Central memory CD4-positive, alpha-beta T cell (primary cell): Measurements from ENCODE around the gene TPRG1.

Experiments
- DNase-seq: peaks from one replicate; pipeline ENCODE4 v3.0.0; 2022

TPRG1 gene

DNA sequence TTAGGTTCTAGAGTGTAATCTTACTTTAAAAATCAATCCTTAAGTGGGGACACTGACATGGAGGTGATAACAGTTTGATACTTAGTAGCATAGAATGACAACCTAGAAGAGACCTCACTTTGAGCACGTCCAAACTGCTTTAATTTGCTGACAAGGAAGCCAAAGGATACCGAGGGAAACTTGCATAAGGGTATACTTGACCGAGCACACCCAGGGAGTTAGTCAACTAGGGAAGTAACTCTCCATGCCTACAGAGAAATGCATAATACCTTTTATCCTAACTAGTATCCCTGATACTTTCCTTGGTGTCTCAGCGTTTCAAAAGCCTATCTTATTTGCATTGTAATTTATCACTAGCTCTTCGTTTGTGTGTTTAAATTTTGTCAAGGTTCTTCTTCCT lies 5.5 kb upstream of the TPRG1 start:
- no peak for DNase-seq

GRCh38 chr3:189167027-189167766 lies 4.6 kb upstream of the TPRG1 start:
- DNase-seq: no peak

DNA sequence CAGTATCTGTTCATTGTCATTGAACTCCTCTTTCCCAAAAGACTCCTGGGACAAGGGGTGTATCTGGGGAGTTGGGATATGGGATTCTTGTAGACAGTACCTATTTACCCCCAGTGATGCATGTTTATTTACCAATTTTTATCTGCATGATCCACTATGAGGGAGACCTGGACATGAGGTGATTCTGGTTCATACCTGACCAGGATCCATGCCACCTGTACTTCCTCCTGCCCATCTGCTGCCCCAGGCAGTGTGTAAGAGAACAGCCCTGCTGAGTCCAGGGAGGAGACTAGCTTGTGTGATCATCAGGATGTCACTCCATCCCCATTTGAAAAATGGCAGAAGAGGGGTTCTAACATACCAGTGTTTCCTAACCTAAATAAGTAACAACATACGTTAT lies 3.1 kb upstream of the TPRG1 start:
- no peak for DNase-seq

GRCh38 chr3:189169728-189170127 lies 2.0 kb upstream of the TPRG1 start:
- DNase-seq: no peak

DNA sequence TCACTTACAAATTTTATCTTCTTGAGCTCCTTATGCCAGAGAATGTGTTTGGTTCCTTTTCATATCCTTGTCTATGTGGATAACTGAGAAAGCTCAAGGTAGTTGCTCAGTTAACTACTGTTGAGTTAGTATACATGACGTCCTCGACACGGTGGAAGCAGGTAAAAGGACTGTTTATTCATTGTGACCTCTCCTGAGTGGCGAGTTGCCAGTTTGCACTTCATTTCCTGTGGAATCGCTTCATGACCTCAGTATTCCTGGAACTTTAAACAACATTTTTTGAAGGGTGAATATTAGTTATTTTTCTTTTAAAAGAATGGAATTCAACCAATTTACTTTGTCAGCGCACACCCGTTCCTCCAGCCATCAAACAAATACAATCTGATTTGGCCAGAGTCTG lies 1.2 kb upstream of the TPRG1 start:
- no peak for DNase-seq

- no peak for DNase-seq
Observed at GRCh38 chr3:189172668-189173419, 1.1 kb downstream of the TPRG1 start.

DNA sequence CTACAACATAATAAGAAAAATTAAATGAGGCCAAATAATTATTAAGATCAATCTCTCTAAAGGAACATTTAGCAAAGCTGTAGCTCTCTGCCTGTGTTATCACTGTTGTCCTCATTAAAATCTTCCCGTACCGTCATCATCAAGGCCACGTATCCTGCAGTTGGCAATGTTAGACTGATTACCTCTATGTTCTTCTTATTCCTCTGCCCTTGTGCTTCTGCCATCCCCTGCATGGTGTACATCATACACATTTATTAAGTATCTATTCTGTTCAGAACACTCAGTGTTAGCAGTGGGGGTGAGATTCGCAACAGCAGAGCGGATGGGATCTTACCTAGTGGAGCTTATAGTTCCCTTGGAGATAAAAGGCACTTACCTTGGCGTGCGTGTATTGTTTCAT lies 12.8 kb downstream of the TPRG1 start:
- no peak for DNase-seq

- no peak for DNase-seq
Observed at GRCh38 chr3:189186101-189186500, 14.3 kb downstream of the TPRG1 start.

DNA sequence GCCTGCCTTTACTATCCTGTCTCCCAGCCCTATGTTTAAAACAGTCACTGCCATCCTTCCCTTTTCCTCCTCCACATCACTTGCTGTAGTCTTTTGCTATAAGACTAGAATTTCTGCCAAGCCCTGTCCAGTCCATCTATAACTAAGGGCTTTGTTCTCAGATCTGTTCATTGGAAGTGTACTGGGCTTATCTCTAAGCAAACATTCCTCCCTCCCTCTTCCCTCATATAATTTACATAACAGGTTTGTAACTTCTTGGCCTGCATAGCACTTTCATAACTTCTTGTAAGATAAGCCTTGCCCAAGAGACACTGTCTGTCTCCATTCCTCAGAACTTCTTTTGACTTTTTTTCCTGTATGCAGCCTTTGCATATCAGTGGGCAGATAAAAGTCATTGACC lies 16.7 kb downstream of the TPRG1 start:
- DNase-seq: no peak

DNA sequence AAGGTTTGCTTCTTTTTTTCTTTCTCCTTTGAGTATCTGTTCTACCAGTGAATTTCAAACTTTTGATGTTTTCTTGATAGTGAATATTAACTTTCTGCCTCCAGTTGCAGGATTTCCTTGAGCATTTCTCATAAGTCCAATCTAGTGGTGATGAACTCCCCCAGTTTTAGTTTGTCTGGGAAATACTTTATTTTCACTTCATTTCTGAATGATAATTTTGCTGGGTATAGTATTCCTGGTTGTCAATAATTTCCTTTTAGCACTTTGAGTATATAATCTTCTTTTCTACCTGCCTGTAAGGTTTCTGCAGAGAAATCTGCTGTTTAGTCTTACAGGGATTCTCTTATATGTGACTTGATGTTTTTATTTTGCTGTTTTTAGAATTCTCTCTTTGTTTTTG lies 21.0 kb downstream of the TPRG1 start:
- DNase-seq: no peak

GRCh38 chr3:189195302-189195701 lies 23.5 kb downstream of the TPRG1 start:
- no peak for DNase-seq

- DNase-seq: no peak
Observed at GRCh38 chr3:189202106-189202505, 30.3 kb downstream of the TPRG1 start.

GRCh38 chr3:189202583-189202982 lies 30.8 kb downstream of the TPRG1 start:
- no peak for DNase-seq

- no peak for DNase-seq
Observed at GRCh38 chr3:189204167-189204866, 32.5 kb downstream of the TPRG1 start.

DNA sequence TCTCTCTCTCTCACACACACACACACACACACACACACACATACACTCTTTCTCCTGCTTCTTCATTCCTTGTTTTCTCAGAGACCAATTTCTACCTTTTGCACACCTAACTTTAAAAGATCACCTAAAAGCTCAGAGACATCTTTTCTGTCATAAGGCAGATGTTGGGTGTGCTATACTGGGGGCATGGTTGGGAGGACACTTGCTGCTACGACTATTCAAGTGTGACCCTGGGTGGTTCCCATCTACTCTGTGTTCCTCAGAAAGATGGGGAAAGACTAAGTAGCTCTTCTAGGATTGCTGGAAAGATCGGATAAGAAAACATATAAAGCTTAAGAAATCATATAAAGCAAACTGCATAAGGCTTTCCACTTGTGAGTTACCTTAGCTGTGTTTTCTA lies 33.2 kb downstream of the TPRG1 start:
- no peak for DNase-seq

- no peak for DNase-seq
Observed at GRCh38 chr3:189210251-189210770, 38.5 kb downstream of the TPRG1 start.

- DNase-seq: no peak
Observed at GRCh38 chr3:189212681-189213080, 40.9 kb downstream of the TPRG1 start.

- no peak for DNase-seq
Observed at GRCh38 chr3:189214651-189215050, 42.9 kb downstream of the TPRG1 start.

DNA sequence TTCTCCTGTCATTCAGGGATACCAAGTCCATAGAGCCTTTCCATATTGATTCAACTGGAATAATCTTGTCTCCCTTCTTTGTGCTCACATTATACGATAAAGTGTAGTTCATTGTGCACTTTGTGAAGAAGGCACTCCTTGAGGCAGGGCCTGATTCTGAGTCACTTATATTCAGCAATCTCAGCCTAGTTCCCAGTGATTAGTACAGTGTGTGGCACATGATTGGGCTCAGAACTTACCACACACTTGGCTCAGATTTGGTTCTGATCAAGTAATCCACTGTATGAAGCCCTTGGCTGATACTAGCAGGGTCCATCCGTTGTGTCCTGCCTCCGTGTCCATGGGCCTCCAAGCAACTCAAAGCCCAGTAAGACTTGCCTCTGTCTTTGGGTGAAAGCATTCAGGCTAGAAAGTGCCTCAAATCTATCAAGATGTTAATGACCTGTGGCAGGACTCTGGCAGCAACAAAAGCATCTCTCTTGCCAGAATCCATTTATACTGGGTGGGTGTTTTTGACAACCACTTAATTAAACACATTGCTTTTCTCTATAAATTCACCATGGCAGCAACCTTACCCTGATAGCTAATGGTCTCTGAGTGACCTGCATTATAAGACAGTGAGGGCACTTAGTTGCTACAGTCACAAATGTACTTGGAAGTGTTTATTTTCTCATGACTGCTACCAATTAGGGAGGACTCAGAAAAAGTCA lies 51.3 kb downstream of the TPRG1 start:
- DNase-seq: no peak

DNA sequence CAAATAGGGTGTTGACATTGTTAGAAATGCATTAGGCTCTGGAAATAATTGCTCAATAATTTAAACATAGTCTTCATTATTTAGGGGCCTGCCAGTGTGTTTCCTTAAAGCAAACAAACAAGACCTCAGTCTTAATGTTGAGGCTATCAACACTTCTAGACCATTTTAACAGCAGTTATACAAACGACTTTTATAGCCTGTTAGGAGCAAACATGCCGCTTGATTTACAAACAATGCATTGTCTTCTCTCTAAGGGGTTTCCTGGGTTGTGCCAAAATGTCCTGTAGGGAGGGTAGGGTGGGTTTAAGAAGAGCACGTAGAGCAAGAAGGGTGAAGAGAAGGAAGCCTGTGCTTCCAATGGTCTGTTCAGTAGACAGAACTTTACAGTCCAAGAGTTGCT lies 53.7 kb downstream of the TPRG1 start:
- no peak for DNase-seq

DNA sequence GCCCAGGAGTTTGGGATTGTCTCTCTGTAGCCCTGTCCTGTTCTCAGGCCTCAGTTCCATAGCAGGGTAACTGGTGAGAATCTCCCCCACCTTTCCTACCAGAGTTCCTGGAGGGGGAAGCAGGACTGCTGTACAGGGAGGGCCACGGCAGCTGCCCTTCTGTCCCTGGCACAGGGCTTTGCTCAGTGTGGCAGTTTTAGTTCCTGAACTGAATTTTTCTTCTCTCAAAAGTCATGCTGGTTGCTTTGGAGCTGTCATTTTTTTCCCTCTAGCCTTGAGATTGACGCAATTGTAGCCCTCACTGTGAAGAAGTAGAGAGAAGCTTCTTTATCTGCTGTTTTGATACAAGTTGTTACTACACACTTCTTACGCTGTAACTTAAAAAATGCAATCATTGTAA lies 55.5 kb downstream of the TPRG1 start:
- DNase-seq: no peak

- no peak for DNase-seq
Observed at GRCh38 chr3:189229196-189229828, 57.5 kb downstream of the TPRG1 start.

- no peak for DNase-seq
Observed at GRCh38 chr3:189232790-189233189, 61.0 kb downstream of the TPRG1 start.
